Astrocyte (in vitro differentiated cells and primary cell): ENCODE measurements around the gene ASCC3.

ENCODE experiments used
- CTCF ChIP-seq: IDR thresholded peaks from 2 replicates; pipeline ENCODE4 v1.5.1; 2011; ENCODE audit warnings: low read depth, mild to moderate bottlenecking, inconsistent platforms, low read length, moderate library complexity; ENCODE audit not compliant: insufficient read depth
- EZH2 ChIP-seq: IDR thresholded peaks from 2 replicates; pipeline ENCODE4 v1.6.1; 2012; ENCODE audit warnings: mild to moderate bottlenecking, low read length, inconsistent platforms; ENCODE audit not compliant: insufficient read depth

DNA sequence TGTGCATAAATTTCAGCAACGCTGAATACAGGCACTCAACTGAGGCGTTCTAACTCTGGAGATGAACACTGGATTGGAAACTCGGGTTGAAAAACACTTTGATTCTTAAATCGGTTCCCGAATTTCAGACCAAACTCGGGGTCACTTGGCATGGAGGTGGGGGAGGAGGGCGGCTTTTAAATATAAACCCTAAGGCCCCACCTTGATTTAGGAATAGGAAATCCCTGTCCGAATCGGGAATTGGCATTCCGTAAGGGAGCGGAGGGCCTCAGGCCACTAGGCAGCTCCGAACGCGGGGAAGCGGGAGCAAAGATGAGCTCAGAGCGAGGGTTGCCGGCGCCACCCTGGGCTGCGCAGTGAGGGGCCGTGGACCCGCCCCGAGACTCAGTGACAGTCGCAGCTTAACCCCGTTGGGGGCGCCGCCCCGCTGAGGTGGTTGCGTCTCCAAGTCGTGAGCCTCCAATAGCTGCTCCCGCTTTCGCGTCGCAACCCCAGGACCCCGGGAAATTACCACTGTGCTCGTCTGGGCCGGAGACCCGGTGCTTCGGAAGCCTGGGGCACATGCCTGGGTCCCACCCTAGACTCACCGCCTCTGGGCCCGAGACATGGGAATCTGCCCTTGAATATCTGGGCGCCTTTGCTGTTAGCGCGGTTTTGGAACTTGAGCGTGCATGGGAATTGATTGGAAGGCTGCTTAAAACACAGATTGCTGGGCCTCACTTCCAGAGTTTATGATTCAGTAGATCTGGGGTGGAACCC, 411.8 kb downstream of the ASCC3 start:
- TF ChIP-seq CTCF (no peak), EZH2 (peak; percentile 99)
